Stimulated activated naive B cell treated with anti-CD40 and anti-IgM and Interleukin-4, amounts not matched to agents 10 μg/mL and 1 μg/mL and 100 μg/mL, for 72 hours (primary cell): ENCODE measurements around the gene STX8.

Source experiments
- ATAC-seq, 2 donors: fragments of 150-1000 bp; cut with Tn5 transposase; replicated peaks; 2 replicates each; pipeline ENCODE4 v1.10.0; 2021; ENCODE audit warnings: moderate library complexity in 1 of 2
- DNase-seq: peaks from one replicate; pipeline ENCODE4 v3.0.0; 2021
- H3K27ac Mint-ChIP-seq: one replicate; pipeline ENCODE4 v1.8.0; 2022; ENCODE audit warnings: mild to moderate bottlenecking, mixed read lengths
- H3K27me3 Mint-ChIP-seq, 2 donors: one replicate each; pipeline ENCODE4 v1.8.0; 2022; ENCODE audit warnings: mixed read lengths in 2 of 2
- H3K36me3 Mint-ChIP-seq, 2 donors: one replicate each; pipeline ENCODE4 v1.8.0; 2022; ENCODE audit warnings: mixed read lengths in 2 of 2, mild to moderate bottlenecking in 1 of 2
- H3K4me1 Mint-ChIP-seq, 2 donors: one replicate each; pipeline ENCODE4 v1.8.0; 2022; ENCODE audit warnings: mixed read lengths in 2 of 2, mild to moderate bottlenecking in 1 of 2
- H3K4me3 Mint-ChIP-seq, 2 donors: one replicate each; pipeline ENCODE4 v1.8.0; 2022; ENCODE audit warnings: mild to moderate bottlenecking in 2 of 2, mixed read lengths in 2 of 2, moderate library complexity in 1 of 2
- H3K9me3 Mint-ChIP-seq, 2 donors: one replicate each; pipeline ENCODE4 v1.8.0; 2022; ENCODE audit warnings: mixed read lengths in 2 of 2, mild to moderate bottlenecking in 1 of 2

Gene STX8

DNA sequence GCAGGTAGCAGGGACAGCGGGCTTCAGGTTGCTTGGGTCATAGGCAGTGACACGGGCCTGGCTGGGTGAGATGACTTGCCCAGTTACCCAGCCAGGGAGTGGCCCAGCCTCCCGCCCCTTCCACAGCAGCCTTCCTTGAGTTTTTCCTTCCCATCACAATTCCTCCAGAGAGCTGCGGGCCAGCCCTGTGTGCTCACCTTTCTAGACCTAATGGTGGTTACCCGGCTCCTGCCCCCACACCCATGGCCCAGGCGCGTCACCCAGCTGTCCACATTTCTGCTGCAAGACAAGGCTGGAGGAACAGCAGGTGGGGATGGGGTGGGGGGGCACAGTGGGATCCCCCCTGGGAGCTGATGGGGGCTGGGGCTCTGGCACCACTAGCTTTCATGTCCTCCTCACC, 351.1 kb downstream of the STX8 start:
- no peak overlapping the region for H3K4me3 Mint-ChIP-seq

DNA sequence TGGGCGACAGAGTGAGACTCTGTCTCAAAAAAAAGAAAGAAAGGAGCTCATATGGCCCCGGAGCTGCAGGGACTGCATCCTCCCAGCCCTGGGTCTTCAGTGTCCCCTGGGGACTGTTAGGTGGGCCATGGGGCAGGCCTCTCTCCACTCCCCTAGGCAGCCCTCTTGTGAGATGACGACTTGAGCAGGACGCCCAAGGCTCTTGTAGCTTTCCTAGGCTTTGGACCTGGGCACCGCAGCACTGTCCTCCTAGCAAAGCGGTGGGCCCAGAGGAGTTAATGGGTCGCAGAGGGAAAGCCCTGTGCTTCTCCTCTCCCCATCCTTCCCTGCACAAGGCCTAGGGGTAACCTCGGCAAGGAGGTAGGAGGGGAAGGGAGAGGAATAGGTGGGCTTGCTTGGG, 352.1 kb downstream of the STX8 start:
- H3K4me1 Mint-ChIP-seq = no peaks in the 10 kb centered on the region
- no peak overlapping the region for H3K27ac Mint-ChIP-seq
- no peaks in the 10 kb centered on the region for H3K9me3 Mint-ChIP-seq
- DNase-seq (no peak), ATAC-seq (no peak)
- H3K36me3 Mint-ChIP-seq = no peaks in the 10 kb centered on the region
- H3K4me3 Mint-ChIP-seq = no peak overlapping the region
- no peaks in the 10 kb centered on the region for H3K27me3 Mint-ChIP-seq

More for the DNA sequence above, 351.1 kb downstream of the STX8 start:
- Mint-ChIP-seq H3K36me3 (no peaks in the 10 kb centered on the region), H3K27me3 (no peaks in the 10 kb centered on the region), H3K4me1 (no peaks in the 10 kb centered on the region), H3K9me3 (no peaks in the 10 kb centered on the region), H3K27ac (no peak overlapping the region)
- DNase-seq = no peak
- ATAC-seq = no peak

DNA sequence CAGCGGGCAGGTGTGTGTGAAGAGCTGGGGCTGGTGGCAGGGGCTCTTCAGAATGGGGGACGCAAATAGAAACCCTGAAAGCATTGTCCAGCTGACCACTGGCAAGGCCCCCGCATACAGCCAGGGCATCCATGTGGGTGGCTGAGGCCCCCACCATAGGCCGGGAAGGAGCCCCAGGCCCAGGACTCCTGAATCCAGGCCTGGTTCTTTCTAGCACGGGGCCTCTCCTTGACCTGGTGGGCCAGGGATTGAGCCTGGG, 353.8 kb downstream of the STX8 start:
- no peaks in the 10 kb centered on the region for H3K4me1 Mint-ChIP-seq
- H3K27me3 Mint-ChIP-seq = no peaks in the 10 kb centered on the region
- H3K36me3 Mint-ChIP-seq = peaks cover 0 to 4% of the 10 kb centered on the region in 2 donors
- H3K9me3 Mint-ChIP-seq = peaks cover 4% of the 10 kb centered on the region in 2 donors
- ATAC-seq (no peak), DNase-seq (no peak)
- H3K4me3 Mint-ChIP-seq = no peak overlapping the region
- no peak overlapping the region for H3K27ac Mint-ChIP-seq

DNA sequence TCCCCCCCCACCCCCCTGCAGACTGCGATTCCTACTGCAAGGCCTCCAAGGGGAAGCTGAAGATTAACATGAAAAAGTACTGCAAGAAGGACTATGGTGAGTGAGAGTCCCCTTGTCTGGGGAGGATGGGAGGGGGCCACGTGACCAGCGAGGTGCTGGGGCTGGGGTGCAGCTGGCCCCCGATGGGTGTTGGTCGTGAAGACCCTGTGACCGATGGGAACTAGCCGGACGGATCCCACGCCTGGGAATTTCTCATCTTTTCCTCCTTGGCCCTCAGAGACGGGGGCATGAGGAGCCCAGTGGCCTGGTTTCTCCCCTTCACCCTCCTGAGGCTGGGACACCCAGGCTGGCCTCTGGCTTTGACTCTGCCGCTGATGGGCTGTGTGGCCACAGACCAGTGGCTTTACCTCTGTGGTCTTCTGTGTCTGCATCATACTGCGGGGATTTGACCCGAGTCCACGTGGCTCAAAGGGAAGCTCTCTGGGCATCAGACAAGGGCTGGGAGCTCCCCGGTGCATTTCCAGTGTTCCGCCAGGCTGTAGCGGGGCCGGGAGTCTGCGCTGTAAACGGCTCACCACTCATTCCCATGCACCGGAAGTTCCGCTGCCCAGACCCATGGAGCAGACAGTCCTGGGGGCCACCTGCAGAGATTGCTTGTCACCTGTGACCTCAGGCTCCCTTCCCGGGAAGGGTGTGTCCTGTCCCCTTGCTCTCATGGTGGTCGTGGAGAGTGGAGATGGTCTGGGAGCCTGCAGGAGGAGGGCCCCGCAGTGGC, 354.3 kb downstream of the STX8 start:
- Mint-ChIP-seq H3K27me3 (no peaks in the 10 kb centered on the region), H3K4me3 (no peak overlapping the region)

DNA sequence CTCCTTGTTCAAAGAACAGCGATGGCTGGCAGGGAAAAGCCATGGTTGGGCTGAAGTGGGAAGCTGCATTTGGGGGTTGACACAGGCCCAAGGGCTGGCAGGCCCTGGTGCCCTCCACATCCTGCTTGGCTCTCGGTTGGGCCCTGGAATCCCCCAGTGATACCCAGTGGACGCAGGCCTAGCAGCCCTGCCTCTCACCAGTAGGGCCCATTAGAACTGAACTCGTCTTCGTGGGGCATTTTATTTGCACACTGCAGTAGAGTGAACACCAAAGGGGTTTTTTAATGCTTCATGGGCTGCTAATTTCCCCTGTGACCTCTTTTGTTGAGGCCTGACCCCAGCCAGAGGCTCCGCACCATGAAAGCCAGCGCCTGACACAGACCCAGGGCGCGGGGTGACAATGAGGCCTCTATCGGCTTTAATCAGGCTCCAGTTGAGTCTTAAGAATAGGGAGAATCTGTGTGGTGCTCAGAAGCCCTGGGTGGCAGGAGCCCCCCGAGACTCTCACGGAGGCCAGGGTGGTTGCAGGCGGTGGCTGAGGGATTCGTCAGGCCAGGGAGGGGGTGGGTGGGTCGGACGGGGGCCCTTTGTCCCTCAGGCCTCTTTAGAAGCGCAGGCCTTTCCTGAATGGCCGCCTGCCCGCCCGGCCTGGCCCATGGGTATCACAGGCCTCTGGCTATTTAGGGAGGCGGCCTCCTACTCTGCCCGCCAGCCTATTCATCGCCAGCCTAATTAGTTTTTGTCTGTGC, 355.0 kb downstream of the STX8 start:
- Mint-ChIP-seq H3K9me3 (peaks cover 14% of the 10 kb centered on the region in 2 donors), H3K27ac (no peak overlapping the region), H3K4me1 (no peaks in the 10 kb centered on the region), H3K36me3 (peaks cover 10 to 13% of the 10 kb centered on the region in 2 donors), H3K27me3 (no peaks in the 10 kb centered on the region), H3K4me3 (no peak overlapping the region)
- no peak for ATAC-seq
- DNase-seq = no peak

More for the DNA sequence above, 354.3 kb downstream of the STX8 start:
- no peak for DNase-seq
- H3K9me3 Mint-ChIP-seq = peaks cover 7 to 8% of the 10 kb centered on the region in 2 donors
- H3K36me3 Mint-ChIP-seq = peaks cover 3 to 7% of the 10 kb centered on the region in 2 donors
- H3K27ac Mint-ChIP-seq = no peak overlapping the region
- ATAC-seq = no peak
- no peaks in the 10 kb centered on the region for H3K4me1 Mint-ChIP-seq

DNA sequence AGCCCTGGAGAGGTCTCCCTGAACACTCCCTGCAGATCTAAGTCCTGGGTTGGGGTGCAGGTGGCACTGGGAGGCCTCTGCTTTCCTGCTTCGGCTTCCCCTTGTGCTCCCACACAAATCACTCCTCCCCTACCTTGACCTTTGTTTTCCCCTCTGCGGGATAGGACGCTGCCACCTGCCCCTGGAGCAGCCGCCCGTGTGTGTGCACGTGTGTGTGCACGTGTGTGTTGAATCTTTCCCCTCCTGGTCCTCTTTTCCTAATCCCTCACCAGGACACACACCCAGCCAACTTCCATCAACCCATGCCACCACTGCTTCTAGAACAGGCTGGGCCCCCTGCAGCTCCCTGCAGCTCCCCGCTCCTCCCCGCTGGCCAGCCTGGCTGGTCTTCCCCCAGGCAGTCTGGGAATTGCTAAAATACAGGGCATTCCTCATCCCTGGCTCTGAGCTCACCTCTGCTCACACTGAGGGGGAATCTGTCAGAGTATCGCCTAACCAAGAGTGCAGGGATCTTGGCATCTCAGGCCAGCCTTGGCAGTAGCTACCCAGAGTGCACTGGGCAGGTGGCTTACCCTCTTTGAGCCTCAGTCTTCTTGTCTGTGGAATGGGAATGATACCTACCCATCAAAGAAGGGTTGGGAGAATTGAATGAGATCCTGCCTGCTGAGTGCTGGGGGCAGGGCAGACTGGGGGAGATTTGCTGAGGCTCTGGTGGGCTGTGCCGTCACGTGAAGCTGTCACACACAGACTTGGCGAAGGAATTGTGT, 355.8 kb downstream of the STX8 start:
- Mint-ChIP-seq H3K36me3 (peaks cover 15 to 17% of the 10 kb centered on the region in 2 donors), H3K27ac (no peak overlapping the region), H3K27me3 (no peaks in the 10 kb centered on the region)

DNA sequence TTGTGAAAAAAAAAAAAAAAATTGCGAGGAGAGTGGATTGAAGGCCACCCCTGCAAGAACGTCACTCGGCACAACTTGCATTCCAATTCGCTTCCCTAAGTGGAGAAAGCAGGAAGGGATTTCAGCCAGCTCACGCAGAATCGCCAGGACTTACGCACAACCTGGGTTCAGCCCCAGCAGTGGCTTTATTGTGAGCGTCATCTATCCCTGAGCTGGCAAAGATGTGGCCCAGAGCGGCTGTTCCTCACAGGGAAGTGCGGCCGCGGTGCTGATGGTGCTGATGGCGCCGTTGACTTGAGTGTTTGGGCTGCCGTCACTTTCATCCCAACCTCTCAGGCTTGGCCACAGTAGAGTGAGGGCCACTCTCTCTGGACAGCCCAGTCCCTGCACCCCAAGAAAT, 356.7 kb downstream of the STX8 start:
- H3K4me1 Mint-ChIP-seq = no peaks in the 10 kb centered on the region
- H3K9me3 Mint-ChIP-seq = peaks cover 19% of the 10 kb centered on the region in 2 donors
- peaks cover 15 to 17% of the 10 kb centered on the region in 2 donors for H3K36me3 Mint-ChIP-seq
- no peak overlapping the region for H3K4me3 Mint-ChIP-seq
- no peak for ATAC-seq
- no peaks in the 10 kb centered on the region for H3K27me3 Mint-ChIP-seq
- no peak for DNase-seq
- no peak overlapping the region for H3K27ac Mint-ChIP-seq

More for the DNA sequence above, 355.8 kb downstream of the STX8 start:
- no peak for DNase-seq
- H3K4me3 Mint-ChIP-seq = no peak overlapping the region
- H3K9me3 Mint-ChIP-seq = peaks cover 19% of the 10 kb centered on the region in 2 donors
- ATAC-seq = no peak
- H3K4me1 Mint-ChIP-seq = no peaks in the 10 kb centered on the region

DNA sequence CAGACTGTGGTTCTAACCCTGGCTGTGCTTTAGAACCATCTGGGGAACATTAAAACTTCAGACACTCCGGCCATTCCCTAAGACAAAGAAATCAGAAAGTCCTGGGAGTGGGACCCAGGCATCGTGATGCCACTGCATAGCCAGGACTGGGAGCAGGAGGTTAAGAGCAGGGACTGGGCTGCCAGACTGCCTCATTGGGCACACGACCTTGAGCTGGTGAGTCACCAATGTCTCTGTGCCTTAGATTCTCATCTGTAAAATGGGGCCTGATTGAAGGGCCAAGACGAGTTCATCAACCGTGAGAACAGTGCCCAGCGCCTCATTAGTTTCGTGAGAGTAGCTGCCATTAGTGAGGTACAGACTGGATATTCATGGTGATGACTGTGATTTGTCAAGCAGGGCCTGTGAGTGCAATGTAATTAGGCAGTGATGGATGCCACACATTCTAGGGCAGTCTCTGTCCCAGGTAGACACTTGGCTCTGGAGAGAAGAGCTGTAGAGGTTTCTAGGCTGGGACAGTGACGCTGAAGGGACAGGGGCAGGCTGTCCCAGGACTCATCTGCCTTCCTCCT, 357.5 kb downstream of the STX8 start:
- DNase-seq = no peak
- peaks cover 19% of the 10 kb centered on the region in 2 donors for H3K9me3 Mint-ChIP-seq
- H3K4me3 Mint-ChIP-seq = no peak overlapping the region
- no peaks in the 10 kb centered on the region for H3K4me1 Mint-ChIP-seq
- ATAC-seq = no peak
- no peaks in the 10 kb centered on the region for H3K27me3 Mint-ChIP-seq
- no peak overlapping the region for H3K27ac Mint-ChIP-seq
- peaks cover 15 to 17% of the 10 kb centered on the region in 2 donors for H3K36me3 Mint-ChIP-seq

DNA sequence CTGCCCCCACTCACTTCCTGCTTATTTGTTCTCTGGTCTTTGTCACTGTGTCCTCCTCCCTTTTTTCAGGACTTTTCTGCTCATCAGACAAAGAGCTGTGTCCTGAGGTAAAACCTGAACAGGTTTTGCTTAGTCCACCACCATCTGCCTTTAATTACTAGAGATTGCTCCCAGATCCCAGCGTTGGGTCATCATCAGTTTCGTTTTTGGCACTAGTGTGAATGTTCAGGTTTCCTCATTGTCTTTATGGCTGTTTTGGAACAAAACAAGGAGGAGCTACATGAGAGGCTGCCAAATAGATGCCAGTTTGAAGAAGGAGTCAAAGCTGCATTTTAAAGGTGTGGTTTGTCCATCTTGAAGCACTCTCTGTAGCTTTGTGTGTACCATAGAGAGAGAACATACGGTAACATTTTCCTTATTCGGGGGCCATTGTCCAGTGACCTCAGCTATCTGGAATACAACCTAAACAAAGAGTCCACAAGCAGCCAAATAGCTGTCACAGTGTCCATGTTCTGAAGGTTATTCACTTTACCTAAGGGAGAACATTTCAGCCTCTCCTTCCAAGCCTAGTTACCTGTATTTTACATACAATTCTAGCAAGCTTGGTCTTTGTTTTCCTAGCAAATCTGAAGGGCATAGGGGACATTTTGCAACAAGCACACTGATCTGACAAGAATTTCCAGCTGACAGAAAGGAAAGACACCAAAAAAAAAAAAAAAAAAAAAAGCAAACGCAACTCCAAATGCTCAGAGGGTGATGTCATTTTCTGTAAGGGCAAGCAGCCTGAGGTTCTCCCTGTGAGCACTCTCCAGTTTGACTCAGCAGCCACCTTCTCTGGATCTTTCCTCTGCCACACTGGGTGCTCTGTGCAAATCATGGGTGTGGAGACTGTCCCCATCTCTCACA, 358.2 kb downstream of the STX8 start:
- Mint-ChIP-seq H3K27ac (no peak overlapping the region), H3K27me3 (no peaks in the 10 kb centered on the region), H3K9me3 (peaks cover 19% of the 10 kb centered on the region in 2 donors), H3K4me1 (no peaks in the 10 kb centered on the region), H3K36me3 (peaks cover 15 to 17% of the 10 kb centered on the region in 2 donors), H3K4me3 (no peak overlapping the region)
- ATAC-seq = no peak
- no peak for DNase-seq

DNA sequence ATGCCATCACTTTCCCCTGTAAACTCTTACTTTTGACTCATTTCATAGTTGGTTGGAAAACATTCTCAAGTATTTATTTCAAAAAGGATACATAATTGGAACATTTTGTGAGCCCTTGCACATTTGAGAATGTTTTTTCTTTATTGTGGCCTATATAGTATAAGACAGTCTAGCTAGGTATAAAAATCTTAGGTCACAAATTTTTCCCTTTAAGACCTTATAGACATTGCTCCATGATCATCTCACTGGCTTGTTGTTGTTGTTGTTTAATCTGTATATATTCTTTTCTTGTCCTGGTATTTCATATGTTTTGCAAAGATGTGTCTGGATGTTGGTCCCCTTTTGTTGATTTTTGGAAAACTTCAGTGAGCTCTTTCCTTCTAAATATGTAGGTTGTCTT, 360.2 kb downstream of the STX8 start:
- Mint-ChIP-seq H3K27me3 (no peaks in the 10 kb centered on the region), H3K4me1 (no peaks in the 10 kb centered on the region), H3K27ac (no peak overlapping the region), H3K36me3 (peaks cover 15 to 17% of the 10 kb centered on the region in 2 donors), H3K9me3 (peaks cover 19% of the 10 kb centered on the region in 2 donors), H3K4me3 (no peak overlapping the region)
- no peak for DNase-seq
- ATAC-seq = no peak

DNA sequence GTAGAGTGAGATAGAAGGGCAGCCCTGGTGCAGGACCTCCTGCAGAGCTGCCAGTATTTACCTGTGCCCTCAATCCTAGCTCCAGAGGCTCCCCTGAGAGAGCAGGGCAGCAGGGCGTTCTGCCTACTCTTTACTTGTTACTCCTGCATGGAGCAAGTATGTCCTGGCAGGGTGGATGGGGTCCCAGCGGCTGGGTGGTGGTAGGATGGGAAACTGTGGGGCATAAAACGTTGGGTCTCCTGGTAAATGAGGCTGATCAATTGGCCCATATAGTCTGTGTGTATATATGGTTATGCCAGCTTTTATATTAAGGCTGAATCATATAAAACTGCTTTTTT, 362.3 kb downstream of the STX8 start:
- no peak for DNase-seq
- Mint-ChIP-seq H3K27me3 (no peaks in the 10 kb centered on the region), H3K9me3 (peaks cover 19% of the 10 kb centered on the region in 2 donors), H3K4me1 (no peaks in the 10 kb centered on the region), H3K27ac (no peak overlapping the region), H3K4me3 (no peak overlapping the region), H3K36me3 (peaks cover 15 to 17% of the 10 kb centered on the region in 2 donors)
- ATAC-seq = no peak

DNA sequence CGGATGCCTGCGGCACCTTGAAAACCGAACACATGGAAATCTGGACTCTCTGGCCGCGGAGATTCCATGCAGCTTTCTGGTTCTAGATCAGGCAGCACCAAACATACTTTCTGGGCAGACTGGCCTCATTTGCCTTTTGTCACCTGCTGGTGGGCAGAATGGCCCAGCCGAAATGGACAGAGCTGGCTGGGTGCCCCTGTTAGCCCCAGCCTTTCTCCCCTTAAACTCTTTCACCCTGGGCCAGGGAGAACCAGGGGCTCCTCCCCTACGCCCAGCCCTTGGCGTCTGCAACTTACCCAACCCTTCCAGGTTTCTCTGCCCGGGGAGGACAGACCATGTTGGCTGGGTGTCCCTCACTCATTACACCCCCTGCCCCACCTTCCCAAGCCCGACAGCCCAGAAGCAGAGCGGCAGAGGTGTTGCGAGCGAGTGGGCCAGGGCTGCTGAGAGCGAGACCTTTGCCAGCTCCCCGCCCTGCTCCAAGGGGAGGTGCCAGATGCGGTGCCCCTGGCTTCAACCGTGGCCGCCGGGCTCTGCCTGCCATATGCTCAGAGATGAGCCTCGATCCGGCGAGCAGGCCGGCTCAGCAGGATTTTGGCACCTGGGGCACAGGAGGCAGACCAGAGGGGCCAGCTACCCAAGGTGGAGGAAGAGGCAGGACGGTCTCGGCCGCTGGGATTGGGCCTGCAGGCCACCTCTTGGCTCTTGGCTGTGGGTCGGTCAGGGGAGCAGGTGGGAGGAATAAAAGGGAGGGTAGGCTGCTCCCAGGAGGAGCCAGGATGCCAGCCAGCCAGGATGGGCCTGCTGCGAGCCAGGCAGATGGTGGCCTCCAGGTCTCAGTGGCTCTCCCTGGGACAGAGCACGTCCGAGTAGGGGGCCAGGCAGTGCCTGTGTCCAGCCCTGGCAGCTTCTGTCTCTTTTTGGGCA, 363.0 kb downstream of the STX8 start:
- no peak overlapping the region for H3K4me3 Mint-ChIP-seq
- H3K4me1 Mint-ChIP-seq = no peaks in the 10 kb centered on the region
- peaks cover 19% of the 10 kb centered on the region in 2 donors for H3K9me3 Mint-ChIP-seq
- H3K27ac Mint-ChIP-seq = no peak overlapping the region
- no peak for DNase-seq
- no peaks in the 10 kb centered on the region for H3K27me3 Mint-ChIP-seq
- peaks cover 15 to 17% of the 10 kb centered on the region in 2 donors for H3K36me3 Mint-ChIP-seq
- no peak for ATAC-seq
